Stimulated activated CD4-positive, alpha-beta T cell treated with anti-CD3 and anti-CD28 coated beads, Interleukin-12 subunit alpha, Interleukin-12 subunit beta, amount 100 ng/mL, for 48 hours (primary cell): ENCODE results near the gene SLIT3.

Source experiments
- DNase-seq, 3 donors: peaks; one replicate each; pipeline ENCODE4 v3.0.0-alpha.2; 2020; ENCODE audit warnings: low read depth in 2 of 3, low spot score in 1 of 3

SLIT3 gene

DNA sequence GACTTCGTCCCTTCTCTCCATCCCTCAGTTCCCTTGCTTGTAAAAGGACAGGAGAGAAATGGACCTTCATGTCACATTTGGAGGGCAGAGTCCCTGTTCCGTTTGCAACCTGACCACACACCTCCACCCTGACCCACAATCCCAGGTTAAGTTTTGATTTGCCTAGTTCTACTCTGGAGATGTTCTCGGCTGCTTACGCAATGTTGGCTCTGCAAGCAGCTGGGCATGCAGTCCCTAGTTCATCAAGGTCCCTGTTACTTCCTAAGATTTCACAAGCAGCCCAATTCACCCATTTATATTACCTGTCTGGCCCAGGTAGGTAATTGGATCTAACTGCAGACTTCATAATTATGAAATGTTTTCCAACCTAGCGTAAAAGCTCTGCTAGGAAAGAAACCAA lies 28.8 kb downstream of the SLIT3 start:
- DNase-seq, result no peak

GRCh38 chr5:169270827-169271226 lies 30.1 kb downstream of the SLIT3 start:
- no peak for DNase-seq

GRCh38 chr5:169268019-169268418 lies 32.9 kb downstream of the SLIT3 start:
- DNase-seq, result no peak

GRCh38 chr5:169265888-169266287 lies 35.1 kb downstream of the SLIT3 start:
- DNase-seq, result no peak

- no peak for DNase-seq
These were observed 37.3 kb downstream of the SLIT3 start for GRCh38 chr5:169263591-169263990.

DNA sequence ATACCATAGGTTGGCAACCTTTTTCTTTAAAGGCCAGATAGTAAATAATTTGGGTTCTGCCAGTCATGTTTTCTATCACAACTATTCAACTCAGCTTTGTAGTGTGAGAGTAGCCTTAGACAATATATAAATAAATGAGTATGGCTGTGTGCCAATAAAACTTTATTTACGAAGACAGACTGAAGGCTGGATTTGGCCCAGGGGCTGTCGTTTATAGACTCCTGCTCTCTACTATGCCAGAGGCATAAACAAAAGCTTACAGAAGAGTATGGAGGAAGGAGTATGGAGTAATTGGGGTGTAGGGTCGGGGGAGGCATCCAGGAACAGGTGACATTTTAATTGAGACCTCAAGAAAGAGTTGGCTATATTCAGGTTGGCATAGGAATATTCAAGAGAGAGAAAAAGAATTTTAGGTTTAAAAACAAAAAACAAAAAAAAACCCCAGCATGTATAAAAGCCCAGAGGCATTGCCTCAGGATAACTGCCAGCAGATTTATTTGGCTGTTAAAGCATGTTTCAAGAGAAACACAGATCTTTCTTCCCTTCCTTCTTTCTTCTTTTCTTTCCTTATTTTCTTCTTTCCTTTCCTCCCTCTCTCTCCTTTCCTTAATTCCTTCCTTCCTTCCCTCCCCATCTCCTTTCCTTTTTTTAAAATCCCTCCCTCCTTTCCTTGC lies 39.9 kb downstream of the SLIT3 start:
- DNase-seq, result no peak

GRCh38 chr5:169258372-169259000 lies 42.5 kb downstream of the SLIT3 start:
- DNase-seq, result no peak

- no peak for DNase-seq
These were observed 44.7 kb downstream of the SLIT3 start for GRCh38 chr5:169256191-169256590.

- no peak for DNase-seq
These were observed 47.9 kb downstream of the SLIT3 start for GRCh38 chr5:169253071-169253470.

DNA sequence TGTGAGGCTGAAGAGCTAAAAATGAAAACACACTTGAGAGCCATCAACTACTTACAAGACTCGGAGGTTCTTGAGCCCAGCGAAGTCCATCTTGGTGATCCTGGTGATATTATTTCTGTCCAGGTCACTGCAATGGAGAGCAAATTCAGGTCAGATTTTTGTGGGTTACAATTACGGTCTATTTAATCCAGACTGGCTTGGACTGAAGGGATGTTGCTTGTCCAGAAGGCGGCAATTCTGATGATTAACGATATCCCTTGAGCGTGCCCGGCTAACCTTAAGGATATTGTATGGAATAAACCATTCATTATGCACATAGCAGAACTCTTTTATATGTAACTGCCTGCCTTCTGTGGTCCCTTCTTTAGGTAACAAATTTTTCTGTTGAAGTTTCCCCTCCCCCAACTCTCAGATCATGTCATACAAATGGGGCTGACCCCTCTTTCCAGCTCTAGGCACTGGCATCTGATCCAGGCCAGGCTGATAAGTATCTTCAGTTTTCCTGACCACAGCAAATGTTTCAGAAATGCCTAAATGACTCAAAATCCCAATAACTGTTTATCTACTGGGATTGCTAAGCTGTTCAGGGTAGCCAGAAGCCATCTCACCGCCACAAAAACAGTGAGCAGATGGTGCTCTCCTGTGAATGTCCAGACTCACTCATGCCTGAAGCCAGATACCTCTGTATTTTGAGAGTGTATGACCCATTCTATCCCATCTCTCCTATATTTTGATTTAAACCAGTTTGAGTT lies 49.4 kb downstream of the SLIT3 start:
- DNase-seq, result no peak

DNA sequence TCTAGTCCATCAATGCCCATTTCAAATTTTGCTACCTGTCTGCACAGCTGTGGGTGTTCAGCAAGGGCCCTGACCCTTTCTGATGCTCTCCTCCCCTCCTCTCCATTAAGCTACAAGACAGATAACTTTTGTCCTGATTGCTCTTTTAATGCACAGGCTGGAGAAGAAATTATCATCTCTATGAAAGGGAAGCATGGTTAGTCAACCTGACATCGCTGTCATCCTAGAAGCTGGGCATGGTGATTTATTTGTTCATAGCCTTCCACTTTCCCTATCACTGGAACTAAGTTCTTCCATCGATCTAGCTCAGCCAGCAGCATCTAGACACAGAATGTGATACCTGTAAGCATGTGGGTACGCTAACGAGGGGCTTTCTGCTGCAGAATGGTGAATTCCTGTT lies 50.1 kb downstream of the SLIT3 start:
- no peak for DNase-seq

GRCh38 chr5:169248996-169249395 lies 51.9 kb downstream of the SLIT3 start:
- DNase-seq, result no peak

DNA sequence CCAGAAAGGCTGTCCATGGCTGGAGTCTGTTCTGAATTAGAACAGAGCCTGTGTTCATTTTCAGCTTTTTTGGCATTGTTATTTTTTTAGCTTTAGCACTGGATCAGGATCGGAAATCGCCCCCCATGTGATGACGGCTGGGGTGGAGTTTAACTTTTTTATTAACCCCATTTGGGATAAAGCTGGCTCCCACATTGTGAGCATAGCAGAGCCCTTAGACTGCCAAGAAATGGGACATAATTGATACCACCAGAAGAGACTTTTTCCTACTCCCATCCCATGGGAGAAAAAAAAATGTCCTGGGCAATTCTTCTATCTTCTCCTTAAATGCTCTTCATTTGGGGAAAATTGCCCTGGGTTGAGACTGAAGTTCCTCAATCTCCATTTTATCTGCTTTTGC lies 52.4 kb downstream of the SLIT3 start:
- no peak for DNase-seq

GRCh38 chr5:169244812-169245211 lies 56.1 kb downstream of the SLIT3 start:
- DNase-seq, result no peak

GRCh38 chr5:169243651-169244422 lies 57.1 kb downstream of the SLIT3 start:
- no peak for DNase-seq

GRCh38 chr5:169242849-169243186 lies 58.1 kb downstream of the SLIT3 start:
- no peak for DNase-seq

DNA sequence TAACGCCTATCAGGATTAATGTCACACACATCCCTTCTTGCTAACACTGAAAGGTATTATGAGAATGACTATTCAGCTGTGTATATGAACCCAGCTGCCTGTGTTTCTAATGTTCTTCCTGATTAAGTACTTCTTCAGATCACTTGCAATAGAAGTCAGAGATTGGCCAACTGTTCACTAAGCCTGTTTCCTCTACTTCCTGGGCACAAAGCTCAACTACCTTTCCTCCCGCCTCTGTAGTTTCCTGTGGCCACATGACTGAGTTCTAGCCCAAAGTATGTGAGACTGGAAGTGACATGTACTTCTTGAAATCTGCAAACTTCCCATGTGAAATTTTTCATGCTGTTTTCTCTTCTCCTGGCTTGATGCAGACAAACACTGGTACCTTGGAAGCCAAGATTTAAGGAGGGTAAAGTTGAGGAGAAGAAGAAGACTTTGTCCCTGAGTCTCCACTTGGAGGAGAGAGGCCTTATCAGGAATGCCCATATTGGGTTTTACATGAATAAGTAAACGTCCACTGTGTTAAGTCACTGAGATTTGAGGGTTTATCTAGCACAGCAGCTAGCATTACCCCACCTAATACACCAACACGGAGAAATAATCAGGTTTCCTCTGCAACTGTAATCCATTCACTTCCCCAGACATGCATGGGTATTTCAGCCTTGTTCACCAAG lies 58.6 kb downstream of the SLIT3 start:
- no peak for DNase-seq

DNA sequence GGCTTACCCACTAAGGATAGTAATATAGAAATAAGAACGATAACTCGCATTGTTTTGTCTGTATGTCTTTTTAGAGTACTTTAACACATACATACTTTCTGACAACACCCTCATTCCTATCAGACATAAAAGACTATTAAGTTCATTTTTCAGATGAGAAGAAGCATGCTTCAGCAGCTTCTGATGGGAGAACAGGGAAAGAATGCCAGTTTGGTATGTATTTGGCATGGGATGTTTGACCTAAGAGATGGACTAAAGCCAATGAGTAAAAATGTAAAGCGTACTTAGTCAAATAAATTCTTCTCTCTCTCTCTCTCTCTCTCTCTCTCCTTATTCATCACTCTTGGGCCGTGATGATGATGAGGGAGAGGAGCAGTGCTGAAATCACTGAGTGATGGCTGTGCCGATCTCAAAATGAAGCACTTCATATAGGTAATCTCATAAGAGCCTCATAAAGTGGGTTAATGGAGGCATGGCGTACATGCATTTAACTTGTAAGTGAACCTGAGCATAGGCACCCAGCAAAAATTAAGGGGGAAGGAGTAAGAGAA lies 71.5 kb downstream of the SLIT3 start:
- no peak for DNase-seq

DNA sequence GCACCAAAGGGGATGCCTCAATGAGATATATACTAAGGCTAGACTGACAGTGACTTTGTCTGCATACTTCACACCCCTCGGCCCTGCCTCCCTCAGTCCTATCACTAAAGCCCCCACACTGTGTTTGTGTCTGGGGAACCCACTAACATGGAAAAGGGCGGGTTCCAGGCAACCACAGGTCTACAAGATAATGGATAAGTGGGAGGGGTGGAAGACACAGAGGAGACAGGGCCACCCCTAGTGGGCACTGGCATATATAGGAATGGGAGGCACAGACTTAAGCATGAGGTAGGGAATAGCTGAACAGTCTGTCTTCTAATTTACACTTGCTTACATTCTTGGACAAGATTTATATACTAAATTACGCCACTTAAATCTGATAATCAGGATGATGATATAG lies 74.0 kb downstream of the SLIT3 start:
- no peak for DNase-seq

DNA sequence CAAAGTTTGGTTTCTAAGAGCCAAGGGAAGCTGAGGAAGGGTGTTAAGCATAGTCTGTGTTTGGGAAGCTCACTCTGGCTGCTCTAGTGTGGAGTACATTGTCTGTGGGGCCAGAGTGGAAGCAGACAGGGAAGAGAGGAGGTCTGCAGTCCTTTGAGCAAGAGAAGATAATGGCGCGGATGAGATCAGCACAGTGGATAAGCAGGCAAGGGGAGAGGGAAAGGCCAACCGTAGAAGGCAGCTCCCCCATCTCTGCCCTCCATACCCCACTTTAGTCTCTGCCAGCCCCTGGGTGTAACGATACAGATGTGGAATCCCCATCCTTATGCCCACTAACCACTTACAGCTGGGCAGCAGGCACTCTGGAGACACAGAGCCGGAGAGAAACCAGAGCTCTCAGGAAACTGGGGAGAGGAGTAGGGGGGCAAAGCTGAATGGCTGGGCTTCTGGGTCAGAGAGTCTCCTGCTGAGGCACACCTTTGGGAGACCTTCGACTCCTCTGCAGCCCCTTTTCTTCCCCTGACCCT lies 75.0 kb downstream of the SLIT3 start:
- DNase-seq, result no peak

DNA sequence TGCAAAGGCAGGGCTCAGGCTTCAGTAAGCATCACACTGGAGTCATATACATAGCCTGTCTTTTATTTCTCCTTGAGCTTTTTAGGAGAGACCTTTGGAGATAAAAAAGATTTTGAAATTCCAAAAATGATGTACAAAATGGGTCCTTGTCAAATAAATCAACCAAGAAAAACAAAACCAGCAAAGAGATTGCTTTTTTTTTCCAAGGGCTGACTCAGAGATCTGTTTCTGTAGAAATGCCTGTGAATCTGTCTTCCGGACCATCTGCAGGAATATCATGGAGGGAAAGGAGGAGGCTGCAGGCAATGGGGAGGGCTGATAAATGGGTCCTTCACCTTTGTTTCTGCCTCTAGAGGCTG lies 77.4 kb downstream of the SLIT3 start:
- no peak for DNase-seq
